Left forelimb (tissue), 1 donor: ENCODE measurements around the gene FGF5.
"Not testable (repeated sequence)": the region's sequence is repeated elsewhere in the genome, so short reads cannot be mapped to it uniquely, and the experiment has no call there.

Experiments used
- DNase-seq: peaks from one replicate; pipeline ENCODE4 v3.0.0-alpha.2; 2018; ENCODE audit warnings: low spot score

The FGF5 gene

GRCh38 chr4:80254114-80254513 is 12.3 kb upstream of the FGF5 start:
- DNase-seq = no peak

- DNase-seq = no peak
Observed at GRCh38 chr4:80255329-80256095, 11.0 kb upstream of the FGF5 start.

- DNase-seq = no peak
Observed at GRCh38 chr4:80257851-80258250, 8.6 kb upstream of the FGF5 start.

GRCh38 chr4:80259012-80259411 is 7.5 kb upstream of the FGF5 start:
- DNase-seq = no peak

- no peak for DNase-seq
Observed at GRCh38 chr4:80259817-80260216, 6.6 kb upstream of the FGF5 start.

GRCh38 chr4:80261989-80262600 is 4.4 kb upstream of the FGF5 start:
- no peak for DNase-seq

- DNase-seq = no peak
Observed at GRCh38 chr4:80263541-80264351, 2.7 kb upstream of the FGF5 start.

- no peak for DNase-seq
Observed at GRCh38 chr4:80264352-80264647, 2.2 kb upstream of the FGF5 start.

GRCh38 chr4:80264825-80265224 is 1.6 kb upstream of the FGF5 start:
- no peak for DNase-seq

- no peak for DNase-seq
Observed at GRCh38 chr4:80265571-80266252, 752 bp upstream of the FGF5 start.

GRCh38 chr4:80266902-80267380 is 477 bp downstream of the FGF5 start:
- DNase-seq = no peak

GRCh38 chr4:80268081-80268823 is 1.8 kb downstream of the FGF5 start:
- DNase-seq = no peak

- no peak for DNase-seq
Observed at GRCh38 chr4:80268936-80269335, 2.5 kb downstream of the FGF5 start.

- no peak for DNase-seq
Observed at GRCh38 chr4:80270321-80270720, 3.9 kb downstream of the FGF5 start.

- no peak for DNase-seq
Observed at GRCh38 chr4:80270868-80271267, 4.4 kb downstream of the FGF5 start.

- no peak for DNase-seq
Observed at GRCh38 chr4:80271801-80272200, 5.3 kb downstream of the FGF5 start.

- no peak for DNase-seq
Observed at GRCh38 chr4:80276931-80277330, 10.5 kb downstream of the FGF5 start.

- no peak for DNase-seq
Observed at GRCh38 chr4:80279751-80280150, 13.3 kb downstream of the FGF5 start.

GRCh38 chr4:80286451-80286850 is 20.0 kb downstream of the FGF5 start:
- no peak for DNase-seq

- not testable (repeated sequence) for DNase-seq
Observed at GRCh38 chr4:80290665-80291064, 24.2 kb downstream of the FGF5 start.

GRCh38 chr4:80294206-80294605 is 27.7 kb downstream of the FGF5 start:
- DNase-seq = no peak

- DNase-seq = no peak
Observed at GRCh38 chr4:80295336-80295735, 28.9 kb downstream of the FGF5 start.
